Ovary (tissue), 3 donors: ENCODE data around the gene WDR20.

Experiments
- CTCF ChIP-seq, 3 donors: fragments of 450-650 bp in 2 of 3; fragments of 200-600 bp in 1 of 3; IDR thresholded peaks; one replicate each; pipeline versions ENCODE4 v1.5.1 to v1.8.0; 2016 to 2022; ENCODE audit warnings: antibody characterized with exemption in 3 of 3, mild to moderate bottlenecking in 1 of 3
- EP300 ChIP-seq: sonication (generic); formaldehyde crosslinking; IDR thresholded peaks from one replicate; pipeline ENCODE4 v1.6.1; 2017; ENCODE audit warnings: antibody characterized with exemption
- POLR2A ChIP-seq: fragments of 450-650 bp; IDR thresholded peaks from one replicate; pipeline ENCODE4 v1.6.1; 2017; ENCODE audit warnings: antibody characterized with exemption, mild to moderate bottlenecking, moderate library complexity
- donor health status: DM: no; HTN: no; CAD: no.

GRCh38 chr14:102205560-102205959 lies 65.9 kb downstream of the WDR20 start:
- TF ChIP-seq POLR2A (no peak), CTCF (IDR thresholded peaks at IDR 0.05) (no peak), EP300 (no peak)
